HG03196 (cell line): ENCODE measurements around the gene MRPL42.
"Not testable (repeated sequence)": the region's sequence is repeated elsewhere in the genome, so short reads cannot be mapped to it uniquely, and the experiment has no call there.

Experiments
- ATAC-seq: cut with Tn5 transposase; IDR thresholded peaks from one replicate; pipeline ENCODE4 v1.9.1; 2021; ENCODE audit not compliant: unreplicated experiment

MRPL42 gene

DNA sequence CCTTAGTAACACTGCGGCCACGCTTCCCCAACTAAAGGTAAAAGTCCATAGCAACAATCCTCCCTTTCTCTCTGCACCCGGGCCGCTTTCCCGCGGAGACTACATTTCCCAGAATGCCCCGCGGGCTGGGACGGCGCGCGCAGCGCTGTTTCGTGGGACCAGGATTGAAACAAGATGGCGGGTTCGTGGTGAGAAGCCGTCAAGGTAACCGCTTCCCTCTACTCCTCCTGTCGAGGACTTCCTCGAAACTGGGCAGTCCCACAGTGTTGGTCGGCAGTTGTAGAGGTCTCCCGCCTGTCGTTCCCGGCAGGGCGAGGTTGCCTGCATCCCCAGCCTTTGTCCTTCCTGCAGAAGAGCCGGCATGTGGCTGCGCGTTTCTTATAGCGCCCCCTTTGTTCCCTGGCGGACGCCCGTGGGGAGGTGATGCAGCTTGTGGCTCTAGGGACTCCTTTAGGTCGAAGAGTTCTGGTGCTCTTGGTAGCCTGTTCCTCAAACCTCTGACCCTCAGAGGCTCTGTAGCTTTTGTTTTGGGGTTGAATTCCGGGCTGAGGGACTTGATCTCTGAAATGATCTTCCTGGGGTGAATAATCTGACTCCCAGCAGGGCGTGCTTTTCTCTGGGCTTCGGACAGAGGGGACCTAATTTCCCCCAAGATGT lies at the start of gene MRPL42:
Gene MRPL42 (plus strand): TSS at position 164 of the 657 bp plus-strand sequence. CDS start 1,772 bp downstream, outside the sequence.
- ATAC-seq = peak; percentile 87

DNA sequence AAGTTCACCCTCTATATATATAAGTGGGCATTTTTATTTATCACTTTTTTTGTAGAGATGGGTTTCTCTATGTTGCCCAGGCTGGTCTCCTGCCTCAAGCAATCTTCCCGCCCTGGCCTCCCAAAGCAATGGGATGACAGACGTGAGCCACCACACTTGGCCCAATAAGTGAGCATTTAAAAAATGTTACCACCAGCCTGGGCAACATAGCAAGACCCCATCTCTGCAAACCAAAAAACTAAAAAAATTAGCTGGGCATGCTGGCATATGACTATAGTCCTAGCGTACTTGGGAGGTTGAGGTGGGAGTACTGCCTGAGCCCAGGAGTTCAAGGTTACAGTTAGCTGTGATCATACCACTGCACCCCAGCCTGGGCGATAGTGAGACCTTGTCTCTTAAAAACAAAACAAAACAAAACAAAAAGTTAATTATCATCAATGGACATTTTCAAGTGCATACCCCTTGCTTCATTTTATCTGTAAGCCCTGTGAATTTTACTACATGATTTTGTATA lies 49.3 kb upstream of the MRPL42 start:
- no peak for ATAC-seq

DNA sequence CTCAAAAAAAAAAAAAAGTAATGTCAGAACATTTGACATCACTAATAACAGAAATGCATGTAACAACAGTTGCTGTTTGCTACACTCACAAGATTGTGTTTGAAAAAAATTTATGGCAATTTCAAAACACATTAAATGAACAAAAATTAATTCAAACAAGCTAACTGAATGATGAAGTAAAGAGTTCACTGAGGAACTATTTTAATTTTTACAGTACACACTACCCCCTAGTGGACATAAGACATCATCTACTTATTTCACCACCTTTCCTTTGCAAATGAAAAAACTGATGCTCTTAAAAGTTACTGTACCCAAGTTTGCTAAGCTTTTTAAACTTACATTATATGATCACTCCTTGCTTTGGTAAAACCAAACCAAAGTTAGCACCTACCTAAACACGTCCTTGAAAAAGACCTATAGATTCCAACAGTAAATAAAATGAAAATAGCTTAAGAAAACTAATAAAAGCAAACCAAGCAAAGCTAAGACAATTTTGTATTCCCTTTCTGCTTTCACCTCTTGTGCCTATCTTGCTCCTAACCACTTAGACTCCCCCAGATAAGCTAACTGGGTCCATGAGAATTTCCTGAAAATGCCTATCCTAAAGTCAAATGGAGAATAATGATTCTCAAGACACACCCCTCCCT lies 47.8 kb upstream of the MRPL42 start:
- no peak for ATAC-seq

DNA sequence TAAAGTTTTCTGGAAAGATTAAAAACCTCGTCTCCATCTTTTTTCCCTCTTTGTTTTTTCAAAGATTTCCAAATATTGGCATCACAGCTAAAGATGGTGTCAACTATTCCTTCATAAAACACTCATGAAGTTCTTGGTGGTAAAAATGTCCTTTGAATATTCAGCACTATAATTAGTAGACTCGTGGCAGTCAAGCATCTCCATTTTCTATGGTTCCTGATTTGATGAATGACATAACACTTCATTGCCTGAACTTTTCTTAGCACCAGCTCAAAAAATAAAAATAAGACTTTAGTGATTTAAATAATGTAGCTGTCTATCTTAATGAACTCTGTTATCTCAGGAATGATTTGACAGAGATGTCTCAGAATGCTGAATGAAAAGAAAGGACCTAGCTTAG lies 45.3 kb upstream of the MRPL42 start:
- ATAC-seq = no peak

DNA sequence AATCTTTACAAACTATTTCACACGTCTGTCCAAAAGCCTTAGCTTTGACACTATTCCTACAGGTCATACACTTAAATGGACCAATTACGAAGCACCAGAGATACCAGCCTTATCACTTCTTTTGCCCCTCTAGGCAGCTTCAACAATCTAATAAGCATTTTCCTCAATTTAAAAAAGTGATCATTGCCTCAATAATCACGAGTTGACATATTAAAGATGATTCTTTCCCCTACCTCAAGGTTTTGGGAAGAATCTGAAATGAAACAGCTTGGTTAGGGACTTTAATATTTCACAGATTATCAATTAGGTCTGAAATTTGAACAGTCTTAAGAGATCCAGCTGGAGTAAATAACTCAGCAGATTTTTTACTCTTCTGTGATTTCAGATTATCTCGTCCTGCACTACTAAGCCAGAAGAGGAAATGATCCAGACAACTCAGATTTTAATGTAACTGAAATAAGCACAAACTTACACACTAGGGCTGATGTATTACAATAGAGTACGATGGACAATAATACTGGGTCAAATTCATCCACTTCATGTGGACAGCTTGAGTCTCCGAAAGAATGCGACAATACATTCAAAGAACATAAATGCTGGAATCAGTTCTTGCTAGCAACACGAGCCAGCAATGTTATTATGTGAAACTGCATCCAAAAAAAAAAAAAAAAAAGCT lies 41.4 kb upstream of the MRPL42 start:
- no peak for ATAC-seq

DNA sequence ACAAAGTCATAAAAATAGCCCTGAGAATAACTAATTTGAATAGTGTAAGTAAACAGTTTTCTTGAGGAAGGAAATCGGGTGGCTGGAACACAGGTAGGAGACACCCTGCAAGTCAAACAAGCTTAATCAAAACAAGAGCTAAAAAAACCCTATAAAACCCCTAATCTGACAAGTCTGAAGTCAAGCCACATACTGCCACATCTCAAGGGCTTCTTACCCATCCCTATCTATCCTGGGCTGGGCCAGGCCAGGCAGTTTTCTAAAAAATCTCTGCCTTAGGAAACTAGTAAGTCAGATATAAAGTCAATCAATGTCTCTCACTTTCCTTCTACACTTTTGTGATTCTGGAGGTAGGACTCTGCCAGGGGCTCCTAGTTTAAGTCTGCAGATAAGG lies 40.9 kb upstream of the MRPL42 start:
- no peak for ATAC-seq

DNA sequence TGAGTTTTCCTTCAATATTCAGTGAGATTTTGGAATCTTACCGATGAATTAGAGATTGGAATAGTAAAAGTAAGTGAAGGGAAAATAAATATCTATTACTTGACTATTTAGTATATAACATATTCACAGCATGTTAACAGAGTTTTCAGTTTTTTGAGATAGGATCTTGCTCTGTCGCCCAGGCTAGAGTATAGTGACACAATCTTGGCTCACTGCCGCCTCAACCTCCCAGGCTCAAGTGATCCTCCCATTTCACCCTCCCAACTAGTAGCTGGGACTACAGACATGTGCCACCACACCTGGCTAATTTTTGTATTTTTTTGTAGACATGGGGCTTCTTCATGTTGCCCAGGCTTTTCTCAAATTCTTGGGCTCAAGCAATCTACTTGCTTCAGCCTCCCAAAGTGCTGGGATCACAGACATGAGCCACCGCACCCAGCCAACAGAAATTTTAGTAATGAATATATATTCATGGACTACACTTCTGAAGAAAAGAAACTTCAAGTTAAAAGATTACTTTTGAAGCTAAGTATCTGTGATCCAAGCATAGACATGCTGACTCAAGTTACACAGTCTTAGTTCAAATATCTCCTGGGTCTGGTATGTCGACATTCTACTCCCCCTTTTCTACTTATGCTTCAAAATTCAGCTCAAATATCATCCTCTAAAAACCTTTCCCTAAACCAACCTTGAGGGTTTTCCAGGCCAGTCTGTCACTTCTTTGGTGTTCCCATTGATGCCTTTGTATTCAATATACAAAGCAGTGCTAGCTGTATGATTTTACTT lies 39.3 kb upstream of the MRPL42 start:
- no peak for ATAC-seq

- no peak for ATAC-seq
Observed at GRCh38 chr12:93429448-93429847, 37.9 kb upstream of the MRPL42 start.

DNA sequence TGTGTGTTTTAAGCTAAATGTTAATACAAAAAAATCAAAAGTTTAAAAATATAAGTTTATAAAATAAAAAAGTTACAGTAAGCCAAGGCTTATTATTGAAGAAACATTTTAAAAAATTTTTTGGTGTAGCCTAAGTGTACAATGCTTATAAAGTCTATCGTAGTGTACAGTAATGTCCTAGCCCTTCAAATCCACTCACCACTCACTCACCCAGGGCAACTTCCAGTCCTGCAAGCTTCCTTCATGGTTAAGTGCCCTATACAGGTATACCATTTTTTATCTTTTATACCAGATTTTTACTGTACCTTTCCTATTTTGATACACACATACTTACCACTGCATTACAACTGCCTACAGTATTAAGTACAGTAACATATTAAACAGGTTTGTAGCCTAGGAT lies 37.5 kb upstream of the MRPL42 start:
- ATAC-seq = no peak

- no peak for ATAC-seq
Observed at GRCh38 chr12:93430280-93430679, 37.0 kb upstream of the MRPL42 start.

DNA sequence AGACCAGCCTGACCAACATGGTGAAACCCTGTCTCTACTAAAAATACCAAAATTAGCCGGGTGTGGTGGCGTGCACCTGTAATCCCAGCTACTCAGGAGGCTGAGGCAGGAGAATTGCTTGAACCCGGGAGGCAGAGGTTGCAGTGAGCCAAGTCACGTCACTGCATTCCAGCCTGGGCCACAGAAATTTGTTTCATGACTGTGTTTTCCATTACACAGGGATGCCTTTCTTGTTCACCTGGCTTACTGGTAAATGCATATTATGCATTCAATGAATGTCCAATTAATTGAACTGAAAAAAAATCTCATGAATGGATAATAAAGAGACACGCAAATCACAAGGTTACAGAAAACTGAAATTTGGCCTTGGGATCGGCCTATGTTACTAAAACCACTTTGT lies 35.3 kb upstream of the MRPL42 start:
- not testable (repeated sequence) for ATAC-seq

GRCh38 chr12:93434256-93434865 lies 33.0 kb upstream of the MRPL42 start:
- no peak for ATAC-seq

- ATAC-seq = no peak
Observed at GRCh38 chr12:93438266-93439050, 28.9 kb upstream of the MRPL42 start.

DNA sequence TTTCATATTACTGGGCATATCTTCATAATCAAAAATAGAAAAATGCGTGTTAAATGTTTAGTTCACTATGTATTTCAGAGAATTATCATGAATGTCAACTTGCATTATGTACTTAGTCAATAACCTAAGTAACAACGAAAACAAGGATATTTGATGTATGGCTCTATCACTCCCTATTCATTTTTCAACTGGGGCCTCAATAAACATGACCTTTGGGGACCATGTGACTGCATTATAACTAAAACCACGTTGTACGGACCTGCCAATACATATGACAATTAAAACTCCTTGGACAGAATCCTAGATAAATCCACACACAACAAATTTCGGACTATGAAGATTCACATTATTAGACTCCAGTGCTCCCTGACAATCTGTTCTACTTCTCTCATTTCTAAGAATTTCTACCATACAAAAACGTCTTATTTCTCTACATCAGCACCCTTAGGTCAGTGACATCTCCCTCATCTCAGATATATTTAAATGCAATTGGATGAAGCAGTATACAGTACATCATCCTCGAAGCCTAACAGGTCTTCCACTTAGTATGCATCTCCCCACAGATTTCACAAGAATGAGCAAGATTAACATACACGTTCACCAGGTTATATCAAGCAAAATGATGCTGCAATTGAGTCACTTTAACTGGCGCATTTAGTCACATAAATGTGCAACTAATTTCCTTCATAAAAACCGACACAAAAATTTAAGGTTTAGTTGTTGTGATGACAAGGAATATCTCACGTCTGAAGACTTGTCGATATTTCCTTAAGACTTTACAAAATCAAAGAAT lies 27.1 kb upstream of the MRPL42 start:
- no peak for ATAC-seq

- ATAC-seq = peak; percentile 9
Observed at GRCh38 chr12:93441081-93441616, 26.2 kb upstream of the MRPL42 start.

- peak; percentile 76 for ATAC-seq
Observed at GRCh38 chr12:93441617-93442410, 25.5 kb upstream of the MRPL42 start, which contains the start of gene UBE2N. TSS of gene UBE2N (minus strand) at chr12:93441947. CDS start at chr12:93441884, 63 bp downstream.

DNA sequence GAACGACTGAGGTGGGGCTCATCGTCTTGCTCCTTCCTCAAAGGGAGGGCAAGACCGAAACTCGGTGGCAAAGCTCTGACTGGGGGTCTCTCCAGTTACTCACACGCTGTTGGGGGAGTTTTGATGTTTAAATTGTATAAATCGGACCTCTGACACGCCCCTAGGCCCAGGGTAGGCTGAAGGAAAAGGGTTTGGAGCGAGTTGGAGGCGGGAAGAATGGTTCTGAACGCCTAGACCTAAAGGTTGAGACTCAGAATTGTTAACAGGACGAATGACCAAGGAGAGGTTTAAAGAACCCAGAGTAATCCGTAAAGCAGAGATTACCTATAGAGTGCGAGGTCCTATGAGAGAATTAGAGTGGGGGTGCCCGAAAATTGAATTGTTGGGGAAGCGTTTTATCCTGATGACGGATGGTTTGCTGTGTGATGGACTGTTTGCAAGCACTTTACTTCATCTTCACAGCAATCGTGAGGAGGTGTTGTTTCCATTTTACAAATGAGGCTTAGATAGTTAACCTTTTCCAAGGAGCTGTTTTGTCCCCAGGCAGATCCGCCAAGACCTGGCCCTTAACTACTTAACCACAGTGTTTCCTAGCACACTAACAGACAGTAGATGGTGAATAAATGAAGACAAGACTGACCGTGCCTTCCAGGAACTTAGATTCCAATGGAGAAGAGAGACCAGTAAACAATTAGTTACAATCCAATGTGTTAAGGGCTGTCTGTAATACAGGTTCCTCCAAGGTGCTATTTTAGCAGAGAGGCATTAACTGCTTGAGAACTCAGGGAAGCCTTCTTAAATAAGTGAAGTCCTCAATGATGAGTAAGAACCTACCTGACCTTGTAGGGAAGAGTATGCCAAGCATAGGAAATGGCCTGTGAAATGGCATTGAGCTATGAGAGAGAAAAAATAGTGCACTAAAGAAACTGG lies 24.6 kb upstream of the MRPL42 start:
- no peak for ATAC-seq
